A549 (cell line): ENCODE measurements around the gene GM2A. TPM values are rescaled to one million over a fixed set of nuclear protein-coding genes. Genes with fewer than 3 reads are reported as not detected.

ENCODE experiments used
- ATAC-seq, 2 experiments: fragments of 200-7000 bp in 1 of 2; fragments of >200 bp in 1 of 2; cut with Nextera tagmentation in 1 of 2; cut with Tn5 transposase in 1 of 2; 3 replicates each; pipeline versions ENCODE4 v1.8.0 to v1.9.1; 2018 to 2020; ENCODE audit warnings: mild to moderate bottlenecking in 1 of 2, moderate library complexity in 1 of 2
- CTCF ChIA-PET: fragments of 300-600 bp; sonication (Branson Sonifier 250); formaldehyde crosslinking; extraction: SDS; loops from one replicate; lab custom pipeline; 2021; ENCODE audit warnings: antibody characterized with exemption, inconsistent platforms; lab: Yijun Ruan, JAX
- POLR2A ChIA-PET: fragments of 350-600 bp; formaldehyde crosslinking; extraction: SDS; loops from one replicate; lab custom pipeline; 2021; ENCODE audit warnings: antibody characterized with exemption, inconsistent platforms; lab: Yijun Ruan, JAX
- DNase-seq, 2 experiments: peaks; one replicate each; pipeline versions ENCODE4 v3.0.0 to v3.0.0-alpha.2; 2011 to 2016; ENCODE audit warnings: low read depth in 1 of 2, low spot score in 1 of 2
- FAIRE-seq: peaks from 2 replicates; lab custom pipeline; 2011; peaks lifted over from hg19 to GRCh38; lab: Jason Lieb, UNC
- H3K27ac ChIP-seq, 2 experiments: fragments of >200 bp; sonication (Bioruptor Twin); formaldehyde crosslinking; 3 replicates each; pipeline ENCODE4 v1.5.1; 2016 to 2017
- H3K4me1 ChIP-seq: fragments of >200 bp; sonication (Bioruptor Twin); formaldehyde crosslinking; 3 replicates; pipeline ENCODE4 v1.6.1; 2016
- H3K4me2 ChIP-seq: fragments of >200 bp; sonication (Bioruptor Twin); formaldehyde crosslinking; 3 replicates; pipeline ENCODE4 v1.6.1; 2016
- H3K4me3 ChIP-seq: fragments of >200 bp; sonication (Bioruptor Twin); formaldehyde crosslinking; 3 replicates; pipeline ENCODE4 v1.5.1; 2016
- H3K9me3 ChIP-seq: fragments of >200 bp; sonication (Bioruptor Twin); formaldehyde crosslinking; 3 replicates; pipeline ENCODE4 v1.6.1; 2016
- BCL3 ChIP-seq: fragments of >200 bp; sonication (Bioruptor Twin); formaldehyde crosslinking; IDR thresholded peaks from 3 replicates; pipeline ENCODE4 v1.6.1; 2016
- BHLHE40 ChIP-seq: IDR thresholded peaks from 2 replicates; pipeline ENCODE4 v1.6.1; 2012; ENCODE audit warnings: low read depth, low read length, inconsistent platforms
- CBX2 ChIP-seq: fragments of 200-600 bp; sonication (generic); IDR thresholded peaks from 2 replicates; pipeline ENCODE4 v1.6.1; 2016; ENCODE audit warnings: low read depth, mild to moderate bottlenecking, borderline replicate concordance
- CBX8 ChIP-seq: fragments of 200-600 bp; sonication (generic); IDR thresholded peaks from 2 replicates; pipeline ENCODE4 v1.6.1; 2016
- CHD4 ChIP-seq: fragments of 200-600 bp; sonication (generic); IDR thresholded peaks from 2 replicates; pipeline ENCODE4 v1.6.1; 2016; ENCODE audit warnings: antibody characterized with exemption, mild to moderate bottlenecking, borderline replicate concordance
- ELK1 ChIP-seq: fragments of 150-350 bp; IDR thresholded peaks from 2 replicates; pipeline ENCODE4 v1.6.1; 2014; ENCODE audit warnings: low read depth, mild to moderate bottlenecking, low read length
- ESRRA ChIP-seq: fragments of 150-350 bp; IDR thresholded peaks from 2 replicates; pipeline ENCODE4 v1.6.1; 2014; ENCODE audit warnings: mild to moderate bottlenecking, low read length, borderline replicate concordance
- FOSB ChIP-seq: fragments of 250-450 bp; sonication (Bioruptor Pico); IDR thresholded peaks from 2 replicates; pipeline ENCODE4 v1.5.0; 2020; ENCODE audit warnings: mild to moderate bottlenecking, moderate library complexity
- HDAC2 ChIP-seq: fragments of 200-600 bp; sonication (generic); IDR thresholded peaks from 2 replicates; pipeline ENCODE4 v1.6.1; 2016
- HEYL ChIP-seq: fragments of 250-450 bp; sonication (Bioruptor Pico); IDR thresholded peaks from 2 replicates; pipeline ENCODE4 v1.8.0; 2021; ENCODE audit warnings: mild to moderate bottlenecking, moderate library complexity
- HOXB5 ChIP-seq: fragments of 250-450 bp; sonication (Bioruptor Pico); IDR thresholded peaks from 2 replicates; pipeline ENCODE4 v1.5.0; 2020; ENCODE audit warnings: mild to moderate bottlenecking, moderate library complexity
- KDM5A ChIP-seq: fragments of 200-600 bp; sonication (generic); IDR thresholded peaks from 2 replicates; pipeline ENCODE4 v1.6.1; 2016; ENCODE audit warnings: antibody characterized with exemption, mild to moderate bottlenecking
- MYC ChIP-seq: IDR thresholded peaks from 2 replicates; pipeline ENCODE4 v1.6.1; 2012; ENCODE audit warnings: mild to moderate bottlenecking, inconsistent platforms, low read length, improper control_type of control experiment, borderline replicate concordance
- NFE2L2 ChIP-seq: fragments of 150-350 bp; conservative IDR thresholded peaks from 2 replicates; pipeline ENCODE4 v1.6.1; 2014; ENCODE audit warnings: low read length
- PHF8 ChIP-seq: fragments of 200-600 bp; sonication (generic); IDR thresholded peaks from 2 replicates; pipeline ENCODE4 v1.6.1; 2016; ENCODE audit warnings: low read depth, mild to moderate bottlenecking, antibody characterized with exemption, moderate library complexity, borderline replicate concordance
- POLR2A ChIP-seq: IDR thresholded peaks from 2 replicates; pipeline ENCODE4 v1.6.1; 2012; ENCODE audit warnings: mild to moderate bottlenecking, low read length
- SMC3 ChIP-seq: fragments of >200 bp; sonication (Bioruptor Twin); formaldehyde crosslinking; IDR thresholded peaks from 3 replicates; pipeline ENCODE4 v1.6.1; 2018; ENCODE audit warnings: inconsistent platforms
- SREBF2 ChIP-seq: fragments of 450-650 bp; IDR thresholded peaks from 2 replicates; pipeline ENCODE4 v1.6.1; 2014; ENCODE audit warnings: mild to moderate bottlenecking, moderate library complexity
- TFCP2L1 ChIP-seq: fragments of 250-450 bp; sonication (Bioruptor Pico); IDR thresholded peaks from 2 replicates; pipeline ENCODE4 v1.5.0; 2021; ENCODE audit warnings: mild to moderate bottlenecking
- USF2 ChIP-seq: fragments of 450-650 bp; IDR thresholded peaks from 2 replicates; pipeline ENCODE4 v1.6.1; 2014; ENCODE audit warnings: antibody characterized with exemption
- ZFP36 ChIP-seq: fragments of 450-650 bp; IDR thresholded peaks from 2 replicates; pipeline ENCODE4 v1.6.1; 2014; ENCODE audit warnings: borderline replicate concordance; ENCODE audit not compliant: partially characterized antibody
- ZNF302 ChIP-seq: fragments of 250-450 bp; sonication (Bioruptor Pico); IDR thresholded peaks from 2 replicates; pipeline ENCODE4 v1.9.0; 2021; ENCODE audit warnings: inconsistent platforms, mild to moderate bottlenecking, moderate library complexity
- ZSCAN20 ChIP-seq: fragments of 250-450 bp; sonication (Bioruptor Pico); IDR thresholded peaks from 2 replicates; pipeline ENCODE4 v1.8.0; 2022; ENCODE audit warnings: mild to moderate bottlenecking, moderate library complexity
- WGBS: methylation state at CpG from one replicate; pipeline ENCODE4 v1.1.6; 2017; ENCODE audit errors: missing lambda C conversion rate; 5-methylcytosine and 5-hydroxymethylcytosine counted together
- polyA plus RNA-seq, 4 experiments: library from polyadenylated mRNA; depleted of rRNA in 3 of 4; stranded (reverse); fragments of >200 nt; fragmentation: RNase III in 1 of 4; extraction: RNeasy Plus Mini Kit Qiagen cat#74134 plus additional on column Dnase treatment in 1 of 4; gene quantifications; 2 replicates in 3 of 4; 3 replicates in 1 of 4; pipeline ENCODE4 v1.2.3, GENCODE V29; 2011 to 2017

GM2A gene
- polyA plus RNA-seq, 2 of the 4 experiments (the other 2 are of a cell fraction), result 9.6 to 17.4 TPM

- CTCF ChIA-PET, result interaction anchor here (0.9 to 1.5 kb wide), 2 partner anchors 12 to 15 kb away, joined by 3 to 9 read pairs; no protein-coding TSS in a partner anchor
Measured at GRCh38 chr5:151250346-151251000, 2.5 kb upstream of the GM2A start.

GRCh38 chr5:151251001-151251551, 1.9 kb upstream of the GM2A start:
- H3K9me3 ChIP-seq, result no peaks in the 10 kb centered on the region
- ChIA-PET POLR2A (no interaction called here), CTCF (interaction anchor here (0.9 to 1.5 kb wide), 2 partner anchors 13 to 14 kb away, joined by 3 to 9 read pairs; no protein-coding TSS in a partner anchor)
- FAIRE-seq (no peak), DNase-seq (no peak), ATAC-seq (no peak)
- H3K27ac ChIP-seq, result no peak overlapping the region
- H3K4me1 ChIP-seq, result peaks cover 6% of the 10 kb centered on the region; the same call in 1 of the 3 replicates
- H3K4me2 ChIP-seq, result no peak overlapping the region
- 85% methylated on average over 5 of the region's 5 CpGs for WGBS
- H3K4me3 ChIP-seq, result no peak overlapping the region
- TF ChIP-seq MYC, result no peak
- TF ChIP-seq, all 56 proteins: peak for 0

More at GRCh38 chr5:151250346-151251000, 2.5 kb upstream of the GM2A start:
- no peak overlapping the region for H3K4me3 ChIP-seq
- ATAC-seq (no peak), FAIRE-seq (no peak), DNase-seq (no peak)
- POLR2A ChIA-PET, result no interaction called here
- TF ChIP-seq FOSB (CRISPR knock-in tag), result no peak
- H3K9me3 ChIP-seq, result no peaks in the 10 kb centered on the region
- no peak overlapping the region for H3K4me2 ChIP-seq
- H3K27ac ChIP-seq, result no peak overlapping the region
- WGBS, result 83% methylated on average over 10 of the region's 10 CpGs
- peaks cover 6% of the 10 kb centered on the region; the same call in 1 of the 3 replicates for H3K4me1 ChIP-seq

GRCh38 chr5:151251621-151252020, 1.4 kb upstream of the GM2A start:
- Histone ChIP-seq H3K4me2 (peak overlapping the region; percentile 81; the same call in 2 of the 3 replicates), H3K27ac (no peak overlapping the region), H3K4me1 (peaks cover 6% of the 10 kb centered on the region; the same call in 1 of the 3 replicates), H3K4me3 (no peak overlapping the region)
- POLR2A ChIA-PET, result interaction anchor here (0.7 to 1.6 kb wide), 4 partner anchors 10 to 202 kb away, joined by 3 to 11 read pairs (median 7); partner anchors contain the start of gene CCDC69
- no peak for ATAC-seq
- TF ChIP-seq HOXB5 (no peak), ELK1 (no peak), NFE2L2 (no peak), FOSB (CRISPR knock-in tag) (no peak), BHLHE40 (no peak), HEYL (CRISPR knock-in tag) (no peak), CBX8 (no peak), ZSCAN20 (CRISPR knock-in tag) (no peak), KDM5A (no peak), TFCP2L1 (CRISPR knock-in tag) (no peak), SREBF2 (no peak), CHD4 (no peak), USF2 (no peak), SMC3 (no peak), ESRRA (no peak)
- TF ChIP-seq, all 56 proteins: peak for 0
- H3K9me3 ChIP-seq, result no peaks in the 10 kb centered on the region
- WGBS, result 97% methylated on average over 4 of the region's 4 CpGs
- no peak for FAIRE-seq
- no peak for DNase-seq
- CTCF ChIA-PET, result interaction anchor here (0.7 to 1.7 kb wide), 4 partner anchors 12 to 991 kb away, joined by 3 to 7 read pairs (median 4); no protein-coding TSS in a partner anchor

GRCh38 chr5:151253605-151253950, 593 bp downstream of the GM2A start:
- H3K4me1 ChIP-seq, result peaks cover 13% of the 10 kb centered on the region; the same call in 2 of the 3 replicates
- WGBS, result 79% methylated on average over 5 of the region's 5 CpGs
- POLR2A ChIA-PET, result interaction anchor here (1.2 kb wide), 1 partner anchor 10 kb away, joined by 3 read pairs; no protein-coding TSS in a partner anchor
- ATAC-seq (0 out of 6 replicates have a peak, but pooled peaks of 1 of the 2 experiments have one; percentile 1), DNase-seq (no peak)
- TF ChIP-seq ZFP36, result no peak
- TF ChIP-seq SMC3, result no peak
- no peak for TF ChIP-seq CBX2
- TF ChIP-seq POLR2A, result no peak
- TF ChIP-seq HDAC2, result no peak
- no peak for TF ChIP-seq NFE2L2
- no peak for TF ChIP-seq ZNF302 (CRISPR knock-in tag)
- no peak for TF ChIP-seq HOXB5
- no peak for TF ChIP-seq BCL3
- no peak for TF ChIP-seq PHF8
- TF ChIP-seq, all 56 proteins: peak for 0
- peak overlapping the region; percentile 71 to 86 for H3K27ac ChIP-seq
- CTCF ChIA-PET, result interaction anchor here (1.5 to 1.9 kb wide), 2 partner anchors 30 to 63 kb away, joined by 3 to 9 read pairs; no protein-coding TSS in a partner anchor
- no peaks in the 10 kb centered on the region for H3K9me3 ChIP-seq
- H3K4me2 ChIP-seq, result peak overlapping the region; percentile 84
- FAIRE-seq, result no peak
- H3K4me3 ChIP-seq, result peak overlapping the region; percentile 59
